H9 (cell line): Measurements from ENCODE around the gene TRIM52. TPM values are rescaled to one million over a fixed set of nuclear protein-coding genes. Genes with fewer than 3 reads are reported as not detected.

Source experiments
- DNase-seq: peaks from one replicate; pipeline ENCODE4 v3.0.0-alpha.2; 2017
- H2AFZ ChIP-seq: one replicate; pipeline ENCODE4 v1.6.1; 2013; ENCODE audit warnings: mild to moderate bottlenecking, low read length, control low read depth, moderate library complexity
- H2AK5ac ChIP-seq: 2 replicates; pipeline ENCODE4 v1.6.1; 2013; ENCODE audit warnings: low read length, control low read depth, mixed read lengths; ENCODE audit not compliant: insufficient read length
- H2BK120ac ChIP-seq: one replicate; pipeline ENCODE4 v1.6.1; 2013; ENCODE audit warnings: low read depth, mild to moderate bottlenecking, low read length, control low read depth, inconsistent platforms; ENCODE audit not compliant: poor library complexity, severe bottlenecking
- H2BK12ac ChIP-seq: 2 replicates; pipeline ENCODE4 v1.6.1; 2013; ENCODE audit warnings: low read length, control low read depth, mixed read lengths, low read depth; ENCODE audit not compliant: insufficient read length
- H2BK15ac ChIP-seq: 2 replicates; pipeline ENCODE4 v1.6.1; 2013; ENCODE audit warnings: low read depth, low read length, control low read depth
- H2BK20ac ChIP-seq: one replicate; pipeline ENCODE4 v1.6.1; 2013; ENCODE audit warnings: low read depth, mild to moderate bottlenecking, low read length, control low read depth, inconsistent platforms; ENCODE audit not compliant: poor library complexity, severe bottlenecking
- H2BK5ac ChIP-seq: 2 replicates; pipeline ENCODE4 v1.6.1; 2013; ENCODE audit warnings: low read length, control low read depth, mixed read lengths; ENCODE audit not compliant: insufficient read length
- H3K14ac ChIP-seq: 2 replicates; pipeline ENCODE4 v1.6.1; 2013; ENCODE audit warnings: low read length, control low read depth; ENCODE audit not compliant: insufficient read depth
- H3K18ac ChIP-seq: 2 replicates; pipeline ENCODE4 v1.6.1; 2013; ENCODE audit warnings: low read depth, mild to moderate bottlenecking, mixed read lengths, low read length, control low read depth; ENCODE audit not compliant: insufficient read length
- H3K23ac ChIP-seq: 2 replicates; pipeline ENCODE4 v1.6.1; 2013; ENCODE audit warnings: low read length, control low read depth, mixed read lengths, low read depth; ENCODE audit not compliant: insufficient read length
- H3K23me2 ChIP-seq: 2 replicates; pipeline ENCODE4 v1.6.1; 2013; ENCODE audit warnings: low read depth, mild to moderate bottlenecking, mixed read lengths, low read length, control low read depth; ENCODE audit not compliant: insufficient read length, poor library complexity, severe bottlenecking
- H3K27ac ChIP-seq: 2 replicates; pipeline ENCODE4 v1.5.1; 2013; ENCODE audit warnings: low read length, control low read depth, mixed read lengths, low read depth; ENCODE audit not compliant: insufficient read length
- H3K27me3 ChIP-seq: 2 replicates; pipeline ENCODE4 v1.6.1; 2013; ENCODE audit warnings: low read length, control low read depth, inconsistent platforms; ENCODE audit not compliant: insufficient read depth
- H3K4ac ChIP-seq: 2 replicates; pipeline ENCODE4 v1.6.1; 2013; ENCODE audit warnings: low read depth, mild to moderate bottlenecking, control low read depth, inconsistent platforms, low read length, moderate library complexity
- H3K4me1 ChIP-seq: 2 replicates; pipeline ENCODE4 v1.6.1; 2013; ENCODE audit warnings: low read length, control low read depth, inconsistent platforms; ENCODE audit not compliant: insufficient read depth
- H3K4me2 ChIP-seq: 2 replicates; pipeline ENCODE4 v1.6.1; 2013; ENCODE audit warnings: low read length, control low read depth, mixed read lengths; ENCODE audit not compliant: insufficient read length, insufficient read depth
- H3K56ac ChIP-seq: 2 replicates; pipeline ENCODE4 v1.6.1; 2013; ENCODE audit warnings: low read depth, mild to moderate bottlenecking, mixed read lengths, low read length, control low read depth; ENCODE audit not compliant: insufficient read length
- H3K79me1 ChIP-seq: 2 replicates; pipeline ENCODE4 v1.6.1; 2013; ENCODE audit warnings: low read depth, mild to moderate bottlenecking, moderate library complexity, low read length, control low read depth, inconsistent platforms; ENCODE audit not compliant: insufficient read depth, poor library complexity, severe bottlenecking
- H3K79me2 ChIP-seq: 2 replicates; pipeline ENCODE4 v1.6.1; 2013; ENCODE audit warnings: low read length, control low read depth, inconsistent platforms; ENCODE audit not compliant: insufficient read depth
- H3K9ac ChIP-seq: 2 replicates; pipeline ENCODE4 v1.6.1; 2013; ENCODE audit warnings: low read length, control low read depth, mixed read lengths; ENCODE audit not compliant: insufficient read length; ENCODE audit errors: extremely low read depth
- H3K9me3 ChIP-seq: one replicate; pipeline ENCODE4 v1.6.1; 2013; ENCODE audit warnings: low read depth, low read length, inconsistent platforms; ENCODE audit not compliant: control insufficient read depth
- H3T11ph ChIP-seq: one replicate; pipeline ENCODE4 v1.6.1; 2013; ENCODE audit warnings: mild to moderate bottlenecking, low read length, control low read depth, inconsistent platforms
- H4K20me1 ChIP-seq: one replicate; pipeline ENCODE4 v1.6.1; 2013; ENCODE audit not compliant: control insufficient read depth, insufficient read length, insufficient read depth
- H4K5ac ChIP-seq: 2 replicates; pipeline ENCODE4 v1.6.1; 2013; ENCODE audit warnings: low read depth, mild to moderate bottlenecking, mixed read lengths, low read length, control low read depth; ENCODE audit not compliant: insufficient read length
- H4K8ac ChIP-seq: replicated peaks from 2 replicates; pipeline ENCODE4 v1.6.1; 2013; ENCODE audit warnings: low read length, control low read depth, mixed read lengths, low read depth; ENCODE audit not compliant: insufficient read length
- H4K91ac ChIP-seq: 2 replicates; pipeline ENCODE4 v1.6.1; 2013; ENCODE audit warnings: low read depth, mild to moderate bottlenecking, moderate library complexity, mixed read lengths, low read length, control low read depth; ENCODE audit not compliant: insufficient read length
- H3K27ac Mint-ChIP-seq, 3 experiments: 2 replicates in 2 of 3; 3 replicates in 1 of 3; pipeline ENCODE4 v1.8.0; 2020 to 2021; ENCODE audit warnings: mixed read lengths in 3 of 3, mild to moderate bottlenecking in 1 of 3, moderate library complexity in 1 of 3
- H3K27me3 Mint-ChIP-seq: 2 replicates; pipeline ENCODE4 v1.8.0; 2021; ENCODE audit warnings: low read depth, mild to moderate bottlenecking, moderate library complexity, mixed read lengths
- H3K36me3 Mint-ChIP-seq, 3 experiments: 2 replicates in 2 of 3; 3 replicates in 1 of 3; pipeline ENCODE4 v1.8.0; 2020 to 2021; ENCODE audit warnings: low read depth in 3 of 3, mixed read lengths in 3 of 3; ENCODE audit not compliant: insufficient read depth in 1 of 3
- H3K4me1 Mint-ChIP-seq, 2 experiments: 2 replicates each; pipeline ENCODE4 v1.8.0; 2020; ENCODE audit warnings: mixed read lengths in 2 of 2
- H3K4me3 Mint-ChIP-seq, 2 experiments: 2 replicates in 1 of 2; 3 replicates in 1 of 2; pipeline ENCODE4 v1.8.0; 2020 to 2021; ENCODE audit warnings: mild to moderate bottlenecking in 2 of 2, mixed read lengths in 2 of 2, moderate library complexity in 1 of 2
- H3K9me3 Mint-ChIP-seq, 2 experiments: 2 replicates in 1 of 2; 3 replicates in 1 of 2; pipeline ENCODE4 v1.8.0; 2020; ENCODE audit warnings: mild to moderate bottlenecking in 2 of 2, mixed read lengths in 2 of 2, moderate library complexity in 1 of 2
- WGBS: extraction: QIAGEN DNeasy Blood & Tissue Kit; methylation state at CpG from one replicate; pipeline ENCODE4 v1.1.7; 2013; ENCODE audit warnings: missing lambda C conversion rate, low lambda C conversion rate, mixed read lengths; ENCODE audit not compliant: insufficient read length; ENCODE audit errors: extremely low coverage; 5-methylcytosine and 5-hydroxymethylcytosine counted together
- total RNA-seq: library from RNA; stranded (reverse); gene quantifications from 2 replicates; pipeline ENCODE4 v1.2.1, GENCODE V29; 2021
- TF ChIP-seq, protein P1 (sequence below): fragments of 200-600 bp; sonication (generic); conservative IDR thresholded peaks from 3 replicates; pipeline ENCODE4 v1.8.0; 2021; ENCODE audit warnings: antibody characterized with exemption, mild to moderate bottlenecking

TRIM52 gene
- total RNA-seq, 1 experiment from 2014 or later: 5.1 TPM

DNA sequence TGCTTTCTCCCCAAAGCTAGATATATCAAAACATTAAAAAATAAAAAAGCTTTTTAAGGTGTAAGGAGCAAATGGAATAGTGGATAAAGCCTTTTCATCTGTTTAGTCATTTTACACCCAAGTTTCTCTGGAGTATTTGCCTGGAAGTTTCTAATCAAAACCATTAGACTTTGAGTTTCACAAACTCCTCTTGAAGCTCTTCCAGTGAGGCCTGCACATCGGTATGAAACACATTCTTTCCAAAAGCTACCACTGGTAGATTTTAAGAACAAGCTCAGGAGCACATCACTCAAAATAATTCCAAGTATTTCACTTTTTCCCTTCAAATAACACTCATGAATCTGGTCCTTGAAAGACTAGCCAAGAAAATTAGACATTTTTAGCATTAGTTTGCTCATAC is 5.7 kb downstream of the TRIM52 start:
- no CpG with 5 or more reads among the region's 1 CpG for WGBS
- peaks cover 28 to 29% of the 10 kb centered on the region in 2 experiments for H3K4me1 Mint-ChIP-seq

More for the DNA sequence above, 5.7 kb downstream of the TRIM52 start:
- peaks cover 26% of the 10 kb centered on the region for H3K79me2 ChIP-seq
- no peak for DNase-seq
- no peak overlapping the region for H2AFZ ChIP-seq
- no peak overlapping the region for H4K5ac ChIP-seq
- H3T11ph ChIP-seq: no peak overlapping the region
- H3K23me2 ChIP-seq: peaks cover 8% of the 10 kb centered on the region
- H3K4me1 ChIP-seq: no peaks in the 10 kb centered on the region; the same call in 1 of the 2 replicates
- H3K9ac ChIP-seq: no peak overlapping the region
- TF ChIP-seq, protein P1, sequence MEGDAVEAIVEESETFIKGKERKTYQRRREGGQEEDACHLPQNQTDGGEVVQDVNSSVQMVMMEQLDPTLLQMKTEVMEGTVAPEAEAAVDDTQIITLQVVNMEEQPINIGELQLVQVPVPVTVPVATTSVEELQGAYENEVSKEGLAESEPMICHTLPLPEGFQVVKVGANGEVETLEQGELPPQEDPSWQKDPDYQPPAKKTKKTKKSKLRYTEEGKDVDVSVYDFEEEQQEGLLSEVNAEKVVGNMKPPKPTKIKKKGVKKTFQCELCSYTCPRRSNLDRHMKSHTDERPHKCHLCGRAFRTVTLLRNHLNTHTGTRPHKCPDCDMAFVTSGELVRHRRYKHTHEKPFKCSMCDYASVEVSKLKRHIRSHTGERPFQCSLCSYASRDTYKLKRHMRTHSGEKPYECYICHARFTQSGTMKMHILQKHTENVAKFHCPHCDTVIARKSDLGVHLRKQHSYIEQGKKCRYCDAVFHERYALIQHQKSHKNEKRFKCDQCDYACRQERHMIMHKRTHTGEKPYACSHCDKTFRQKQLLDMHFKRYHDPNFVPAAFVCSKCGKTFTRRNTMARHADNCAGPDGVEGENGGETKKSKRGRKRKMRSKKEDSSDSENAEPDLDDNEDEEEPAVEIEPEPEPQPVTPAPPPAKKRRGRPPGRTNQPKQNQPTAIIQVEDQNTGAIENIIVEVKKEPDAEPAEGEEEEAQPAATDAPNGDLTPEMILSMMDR: no peak
- no peaks in the 10 kb centered on the region for H3K9me3 Mint-ChIP-seq
- H3K23ac ChIP-seq: no peak overlapping the region
- no peak overlapping the region for H3K4me2 ChIP-seq
- H3K18ac ChIP-seq: no peak overlapping the region
- H3K27ac Mint-ChIP-seq: no peak overlapping the region
- H3K79me1 ChIP-seq: peaks cover 7% of the 10 kb centered on the region
- H2BK120ac ChIP-seq: no peak overlapping the region
- no peak overlapping the region for H2BK12ac ChIP-seq
- H2AK5ac ChIP-seq: no peak overlapping the region
- H2BK15ac ChIP-seq: no peak overlapping the region
- H2BK20ac ChIP-seq: no peak overlapping the region
- no peak overlapping the region for H4K8ac ChIP-seq
- H3K14ac ChIP-seq: no peak overlapping the region
- H3K36me3 Mint-ChIP-seq: peaks cover 15 to 54% (median 45%) of the 10 kb centered on the region in 3 experiments; a peak in 6 of 7 replicates
- H2BK5ac ChIP-seq: no peak overlapping the region
- H3K27me3 Mint-ChIP-seq: no peaks in the 10 kb centered on the region
- H3K56ac ChIP-seq: no peak overlapping the region
- H3K27ac ChIP-seq: no peak overlapping the region
- no peaks in the 10 kb centered on the region for H3K27me3 ChIP-seq
- H3K4ac ChIP-seq: no peak overlapping the region
- no peak overlapping the region for H3K4me3 Mint-ChIP-seq
- H4K20me1 ChIP-seq: no peaks in the 10 kb centered on the region
- no peak overlapping the region for H4K91ac ChIP-seq
- no peaks in the 10 kb centered on the region for H3K9me3 ChIP-seq
